Adrenal gland (tissue), 12 donors: Measurements from ENCODE around the gene CHST8. TPM values are rescaled to one million over a fixed set of nuclear protein-coding genes. Genes with fewer than 3 reads are reported as not detected.

Experiments used
- DNase-seq, 7 donors: peaks; one replicate each; pipeline ENCODE4 v3.0.0-alpha.2; 2019 to 2020
- H3K27ac ChIP-seq, 5 donors: fragments of 200-600 bp; sonication (generic) in 4 of 5; 1 replicate in 3 of 5; 2 replicates in 2 of 5; pipeline versions ENCODE4 v1.5.1 to v1.8.0; 2016 to 2020; ENCODE audit warnings: mild to moderate bottlenecking in 1 of 5
- H3K27me3 ChIP-seq: fragments of 200-600 bp; 2 replicates; pipeline ENCODE4 v1.8.0; 2021
- H3K36me3 ChIP-seq, 2 donors: fragments of 200-600 bp; replicated peaks in 1 of 2; 1 replicate in 1 of 2; 2 replicates in 1 of 2; pipeline versions ENCODE4 v1.5.1 to v1.8.0; 2018 to 2022
- H3K4me1 ChIP-seq, 2 donors: fragments of 200-600 bp; replicated peaks in 1 of 2; 1 replicate in 1 of 2; 2 replicates in 1 of 2; pipeline versions ENCODE4 v1.5.1 to v1.8.0; 2018 to 2021
- H3K4me3 ChIP-seq, 4 donors: fragments of 200-600 bp; sonication (generic) in 3 of 4; one replicate each; pipeline ENCODE4 v1.5.1; 2016 to 2018
- H3K9me3 ChIP-seq, 3 donors: fragments of 200-600 bp; sonication (generic) in 1 of 3; replicated peaks in 1 of 3; 1 replicate in 2 of 3; 2 replicates in 1 of 3; pipeline versions ENCODE4 v1.5.1 to v1.8.0; 2016 to 2021
- POLR2A ChIP-seq, 2 donors: fragments of 450-650 bp; IDR thresholded peaks; one replicate each; pipeline ENCODE4 v1.6.1; 2017; ENCODE audit warnings: antibody characterized with exemption in 2 of 2, mild to moderate bottlenecking in 2 of 2, moderate library complexity in 1 of 2
- WGBS, 4 donors: extraction: QIAGEN DNeasy Blood & Tissue Kit in 2 of 4; methylation state at CpG; one replicate each; pipeline versions ENCODE4 v1.1.5 to v1.1.7; 2013 to 2017; 5-methylcytosine and 5-hydroxymethylcytosine counted together
- intact Hi-C, 2 donors: fragments of 100-400 bp; cut with DNase I; formaldehyde crosslinking; loops; one replicate each; pipeline versions ENCODE4 v1.14.1 to v1.15.0; 2022 to 2023
- polyA plus RNA-seq, 3 donors: library from polyadenylated mRNA; stranded (reverse); fragments of 200-250 nt in 2 of 3; fragments of 350-450 nt in 1 of 3; fragmentation: Illumina TruSeq in 1 of 3; extraction: RNeasy Lipid Tissue Mini Kit (QIAGEN cat#74804) in 1 of 3; gene quantifications; one replicate each; pipeline ENCODE4 v1.2.3, GENCODE V29; 2013 to 2014
- total RNA-seq, 9 donors: library from RNA; depleted of rRNA in 4 of 9; stranded (reverse); fragments of >200 nt in 4 of 9; fragments of 120-200 nt in 1 of 9; fragmentation: NEBNext Ultra II Directional in 1 of 9; extraction: Animal tissue kit (Norgen Biotek cat#: 25700) in 1 of 9; gene quantifications; one replicate each; pipeline versions ENCODE4 v1.1.0 to v1.2.4, GENCODE V29; 2013 to 2023
- TF ChIP-seq, protein P1 (sequence below), 6 experiments: fragments of 450-650 bp in 4 of 6; fragments of 200-600 bp in 2 of 6; sonication (generic) in 1 of 6; IDR thresholded peaks; 1 replicate in 5 of 6; 2 replicates in 1 of 6; pipeline versions ENCODE4 v1.5.1 to v1.8.0; 2016 to 2021; ENCODE audit warnings: antibody characterized with exemption in 6 of 6, mild to moderate bottlenecking in 2 of 6, moderate library complexity in 1 of 6
- donor health status: healthy with polysubstance abuse.
- donor health status: Bipolar disorder and iron deficiency.
- donor health status: DM: yes; HTN: yes; CAD: no.
- donor health status: DM: no; HTN: no; CAD: no.
- donor health status: DM: no; HTN: no; CAD: no.
- donor health status: DM: yes; HTN: yes; CAD: no.

CHST8 gene
- total and polyA plus RNA-seq, 12 donors, result 0.06 to 1.9 (median 0.61) TPM; not detected in 4

DNA sequence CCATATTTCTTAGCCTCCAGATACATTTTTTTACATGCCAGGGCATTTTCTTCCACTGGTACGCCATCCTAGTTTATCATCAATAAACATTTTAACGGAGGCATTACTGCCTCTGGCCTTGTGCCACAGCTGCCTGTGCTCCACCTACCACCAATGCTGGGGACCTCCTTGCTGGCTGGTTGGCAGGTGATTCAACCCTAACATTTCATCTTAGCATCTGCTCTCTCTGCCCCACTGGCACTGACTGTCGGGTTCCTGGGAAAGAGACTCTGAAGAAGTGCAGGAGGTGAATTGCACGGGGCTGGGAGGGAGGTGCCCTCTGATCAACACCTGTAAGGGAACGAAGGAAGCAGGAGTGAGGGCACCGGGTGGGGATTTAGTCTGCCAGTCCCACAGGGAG, 123.5 kb downstream of the CHST8 start:
- Histone ChIP-seq H3K4me3 (no peak overlapping the region), H3K9me3 (no peaks in the 10 kb centered on the region), H3K27ac (no peak overlapping the region), H3K27me3 (no peaks in the 10 kb centered on the region), H3K4me1 (no peaks in the 10 kb centered on the region), H3K36me3 (no peaks in the 10 kb centered on the region)
- intact Hi-C loops, result no loop called here
- WGBS, 4 donors, result 62 to 70% (median 66%) methylated on average over 6 of the region's 6 CpGs
- no peak for DNase-seq
- TF ChIP-seq, protein P1, sequence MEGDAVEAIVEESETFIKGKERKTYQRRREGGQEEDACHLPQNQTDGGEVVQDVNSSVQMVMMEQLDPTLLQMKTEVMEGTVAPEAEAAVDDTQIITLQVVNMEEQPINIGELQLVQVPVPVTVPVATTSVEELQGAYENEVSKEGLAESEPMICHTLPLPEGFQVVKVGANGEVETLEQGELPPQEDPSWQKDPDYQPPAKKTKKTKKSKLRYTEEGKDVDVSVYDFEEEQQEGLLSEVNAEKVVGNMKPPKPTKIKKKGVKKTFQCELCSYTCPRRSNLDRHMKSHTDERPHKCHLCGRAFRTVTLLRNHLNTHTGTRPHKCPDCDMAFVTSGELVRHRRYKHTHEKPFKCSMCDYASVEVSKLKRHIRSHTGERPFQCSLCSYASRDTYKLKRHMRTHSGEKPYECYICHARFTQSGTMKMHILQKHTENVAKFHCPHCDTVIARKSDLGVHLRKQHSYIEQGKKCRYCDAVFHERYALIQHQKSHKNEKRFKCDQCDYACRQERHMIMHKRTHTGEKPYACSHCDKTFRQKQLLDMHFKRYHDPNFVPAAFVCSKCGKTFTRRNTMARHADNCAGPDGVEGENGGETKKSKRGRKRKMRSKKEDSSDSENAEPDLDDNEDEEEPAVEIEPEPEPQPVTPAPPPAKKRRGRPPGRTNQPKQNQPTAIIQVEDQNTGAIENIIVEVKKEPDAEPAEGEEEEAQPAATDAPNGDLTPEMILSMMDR (IDR thresholded peaks at IDR 0.05), result no peak

DNA sequence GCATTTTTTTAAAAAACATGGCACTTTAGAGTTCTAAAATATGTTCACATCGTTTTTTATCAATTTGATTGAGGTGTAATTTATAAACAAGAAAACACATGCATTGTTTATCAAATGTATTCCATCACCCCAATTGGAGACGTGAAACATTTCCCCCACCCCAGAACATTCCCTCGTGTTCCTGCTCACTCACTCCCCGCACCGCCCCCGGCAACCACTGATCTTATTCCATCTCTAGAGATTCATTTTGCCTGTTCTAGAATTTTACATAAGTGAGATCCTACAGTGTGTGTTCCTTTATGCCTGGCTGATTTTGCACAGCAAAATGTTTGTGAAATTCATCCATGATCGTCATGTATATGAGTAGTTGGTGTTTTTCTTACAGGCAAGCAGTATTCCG, 124.4 kb downstream of the CHST8 start:
- DNase-seq, result no peak
- H3K27ac ChIP-seq, result no peak overlapping the region
- intact Hi-C loops, result no loop called here
- TF ChIP-seq, protein P1 (IDR thresholded peaks at IDR 0.05), result no peak
- 67 to 75% (median 67%) methylated on average over 8 of the region's 8 CpGs for WGBS, 4 donors
- no peaks in the 10 kb centered on the region for H3K27me3 ChIP-seq
- H3K4me3 ChIP-seq, result no peak overlapping the region
- no peaks in the 10 kb centered on the region for H3K36me3 ChIP-seq
- H3K4me1 ChIP-seq, result no peaks in the 10 kb centered on the region
- H3K9me3 ChIP-seq, result no peaks in the 10 kb centered on the region

DNA sequence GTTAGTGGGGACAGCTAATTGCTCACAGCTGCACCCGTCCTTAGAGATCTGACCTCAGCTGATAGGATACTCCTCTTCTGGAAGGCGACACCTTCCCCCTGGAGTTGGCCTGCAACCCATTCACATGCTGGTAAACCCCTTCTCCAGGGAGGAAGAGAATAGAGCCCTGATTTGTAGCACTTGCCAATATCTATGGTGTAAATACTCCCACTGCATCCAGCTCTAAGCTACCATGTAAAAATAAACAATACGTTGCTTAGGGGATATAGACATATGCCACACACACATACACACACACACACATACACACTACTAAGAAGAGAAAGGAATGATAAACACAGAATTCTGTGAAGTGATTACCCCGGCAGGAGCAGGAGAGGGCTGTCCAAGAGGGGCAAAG, 125.5 kb downstream of the CHST8 start:
- Histone ChIP-seq H3K27me3 (no peaks in the 10 kb centered on the region), H3K9me3 (no peaks in the 10 kb centered on the region), H3K27ac (no peak overlapping the region), H3K4me1 (no peaks in the 10 kb centered on the region), H3K36me3 (no peaks in the 10 kb centered on the region), H3K4me3 (no peak overlapping the region)
- 42 to 63% (median 49%) methylated on average over 4 of the region's 4 CpGs for WGBS, 4 donors
- TF ChIP-seq POLR2A (IDR thresholded peaks at IDR 0.05), result no peak
- TF ChIP-seq, protein P1 (IDR thresholded peaks at IDR 0.05), result no peak
- intact Hi-C loops, result no loop called here
- DNase-seq, result no peak

DNA sequence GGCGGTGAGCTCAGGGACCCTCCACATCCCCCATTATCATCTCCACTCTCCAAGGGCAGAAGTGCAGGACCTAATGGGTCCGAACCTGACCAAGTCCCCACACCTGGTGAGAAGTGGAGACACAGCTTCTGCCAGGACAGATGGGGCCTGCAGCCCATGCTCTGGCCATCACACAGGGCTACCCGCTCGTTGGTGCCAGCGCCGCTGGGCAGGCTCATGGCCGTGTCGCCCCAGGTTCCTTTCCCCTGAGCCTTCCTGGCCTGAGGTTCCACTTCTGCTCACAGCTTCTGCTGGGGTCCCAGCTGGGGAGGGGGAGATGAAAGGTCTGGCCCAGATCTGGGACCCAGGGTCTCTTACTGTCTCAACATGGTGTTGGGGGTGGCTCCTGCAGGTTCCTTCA, 126.5 kb downstream of the CHST8 start:
- intact Hi-C loops, result no loop called here
- Histone ChIP-seq H3K27ac (no peak overlapping the region), H3K27me3 (no peaks in the 10 kb centered on the region), H3K36me3 (no peaks in the 10 kb centered on the region), H3K9me3 (no peaks in the 10 kb centered on the region), H3K4me1 (no peaks in the 10 kb centered on the region), H3K4me3 (no peak overlapping the region)
- DNase-seq, result no peak
- TF ChIP-seq, protein P1 (IDR thresholded peaks at IDR 0.05), result no peak
- TF ChIP-seq POLR2A (IDR thresholded peaks at IDR 0.05), result no peak
- WGBS, 4 donors, result 71 to 89% (median 87%) methylated on average over 8 of the region's 8 CpGs; no CpG with 5 or more reads in 1 of the 4 donors
